ENCODE data around the gene CNTNAP5.

CNTNAP5 gene

GRCh38 chr2:124572934-124573634, 548.0 kb downstream of the CNTNAP5 start:
- ATAC-seq, result no peak

GRCh38 chr2:124575497-124575896, 550.4 kb downstream of the CNTNAP5 start:
- ATAC-seq, result no peak
- TF ChIP-seq PPARA (CRISPR knock-in tag; IDR thresholded peaks at IDR 0.05; ENCODE audit: borderline replicate concordance) (no peak), RARB (CRISPR knock-in tag; IDR thresholded peaks at IDR 0.05) (no peak), CSRNP3 (CRISPR knock-in tag; IDR thresholded peaks at IDR 0.05) (no peak), ZFP3 (CRISPR knock-in tag; IDR thresholded peaks at IDR 0.05) (no peak), ARNTL (CRISPR knock-in tag; IDR thresholded peaks at IDR 0.05; ENCODE audit: borderline replicate concordance, low read depth) (no peak), ZFP30 (CRISPR knock-in tag; IDR thresholded peaks at IDR 0.05) (no peak), CREB5 (CRISPR knock-in tag; IDR thresholded peaks at IDR 0.05; ENCODE audit: low read depth) (no peak), BACH2 (CRISPR knock-in tag; IDR thresholded peaks at IDR 0.05; ENCODE audit: borderline replicate concordance) (no peak)

More at GRCh38 chr2:124572934-124573634, 548.0 kb downstream of the CNTNAP5 start:
- TF ChIP-seq ZNF70 (CRISPR knock-in tag; IDR thresholded peaks at IDR 0.05) (no peak), ISL1 (CRISPR knock-in tag; IDR thresholded peaks at IDR 0.05) (no peak), ZFP30 (CRISPR knock-in tag; IDR thresholded peaks at IDR 0.05) (no peak), CREB5 (CRISPR knock-in tag; IDR thresholded peaks at IDR 0.05; ENCODE audit: low read depth) (no peak), PATZ1 (CRISPR knock-in tag; IDR thresholded peaks at IDR 0.05; ENCODE audit: borderline replicate concordance) (no peak), ZNF565 (CRISPR knock-in tag; conservative IDR thresholded peaks at IDR 0.05; ENCODE audit: low read depth) (no peak), OSR1 (CRISPR knock-in tag; IDR thresholded peaks at IDR 0.05) (no peak), ZC3H10 (CRISPR knock-in tag; IDR thresholded peaks at IDR 0.05) (no peak), POU6F1 (CRISPR knock-in tag; IDR thresholded peaks at IDR 0.05; ENCODE audit: borderline replicate concordance, low read depth) (no peak), CSRNP3 (CRISPR knock-in tag; IDR thresholded peaks at IDR 0.05) (no peak), CSDC2 (CRISPR knock-in tag; IDR thresholded peaks at IDR 0.05) (no peak), BACH2 (CRISPR knock-in tag; IDR thresholded peaks at IDR 0.05; ENCODE audit: borderline replicate concordance) (no peak), TOX (CRISPR knock-in tag; IDR thresholded peaks at IDR 0.05; ENCODE audit: borderline replicate concordance) (no peak)

- no peak for ATAC-seq
- TF ChIP-seq POU6F1 (CRISPR knock-in tag; IDR thresholded peaks at IDR 0.05; ENCODE audit: borderline replicate concordance, low read depth), result no peak
- no peak for TF ChIP-seq TSHZ2 (CRISPR knock-in tag; IDR thresholded peaks at IDR 0.05)
- no peak for TF ChIP-seq CREB5 (CRISPR knock-in tag; IDR thresholded peaks at IDR 0.05; ENCODE audit: low read depth)
- no peak for TF ChIP-seq ZNF8 (CRISPR knock-in tag; IDR thresholded peaks at IDR 0.05)
Observed at GRCh38 chr2:124580263-124580662, 555.2 kb downstream of the CNTNAP5 start.

All from SK-N-SH treated with all-trans-retinoic acid at 6 μM for 48 hours (cell line).